ENCODE data around the gene FBLN1. TPM values are rescaled to one million over a fixed set of nuclear protein-coding genes. Genes with fewer than 3 reads are reported as not detected.

Gene FBLN1
- total and polyA plus RNA-seq, 2 of the 8 experiments (the other 6 are each of a cell fraction or from before 2014, with no cell fraction given), result 159 to 168 TPM

- TF ChIP-seq TEAD4 (IDR thresholded peaks at IDR 0.05; ENCODE audit: low read depth, low read length) (no peak), SIN3A (conservative IDR thresholded peaks at IDR 0.05 in 1 of 2, IDR thresholded peaks at IDR 0.05 in 1 of 2; ENCODE audit: low read depth in 1 of 2, low read length in 2 of 2) (no peak), EP300 (IDR thresholded peaks at IDR 0.05; ENCODE audit: borderline replicate concordance in 1 of 2, low read depth in 2 of 2, low read length in 2 of 2) (no peak), POU5F1 (IDR thresholded peaks at IDR 0.05; ENCODE audit: low read depth, low read length) (no peak)
Measured at GRCh38 chr22:45575607-45576272, 73.1 kb downstream of the FBLN1 start (continued).

All from H1 (cell line).